ENCODE results near the gene CAMTA1. TPM values are rescaled to one million over a fixed set of nuclear protein-coding genes. Genes with fewer than 3 reads are reported as not detected.
"Not testable (repeated sequence)": the region's sequence is repeated elsewhere in the genome, so short reads cannot be mapped to it uniquely, and the experiment has no call there.

CAMTA1 gene
- total RNA-seq, 1 donor from 2014 or later: 166 TPM

GRCh38 chr1:6827630-6828165, 42.4 kb downstream of the CAMTA1 start:
- ATAC-seq (no peak), DNase-seq (no peak)
- intact Hi-C loops (cut with micrococcal nuclease): no loop called here

GRCh38 chr1:6831366-6831765, 46.1 kb downstream of the CAMTA1 start:
- no peak for ATAC-seq
- DNase-seq: no peak
- intact Hi-C loops (cut with micrococcal nuclease): no loop called here

GRCh38 chr1:6832006-6832405, 46.8 kb downstream of the CAMTA1 start:
- DNase-seq; intact Hi-C loops (cut with micrococcal nuclease): not testable (repeated sequence)
- peak; percentile 42 for ATAC-seq

GRCh38 chr1:6832531-6833188, 47.4 kb downstream of the CAMTA1 start:
- intact Hi-C loops (cut with micrococcal nuclease): no loop called here
- DNase-seq (no peak), ATAC-seq (peak; percentile 63)

GRCh38 chr1:6833804-6834203, 48.5 kb downstream of the CAMTA1 start:
- intact Hi-C loops (cut with micrococcal nuclease): no loop called here
- ATAC-seq: peak; percentile 63
- no peak for DNase-seq

GRCh38 chr1:6834366-6834765, 49.1 kb downstream of the CAMTA1 start:
- ATAC-seq (no peak), DNase-seq (no peak)
- intact Hi-C loops (cut with micrococcal nuclease): no loop called here

- ATAC-seq (no peak), DNase-seq (no peak)
- intact Hi-C loops (cut with micrococcal nuclease): no loop called here
These were observed 49.9 kb downstream of the CAMTA1 start for GRCh38 chr1:6835139-6835538.

GRCh38 chr1:6842301-6842700, 57.0 kb downstream of the CAMTA1 start:
- intact Hi-C loops (cut with micrococcal nuclease): no loop called here
- DNase-seq: no peak
- no peak for ATAC-seq

GRCh38 chr1:6845786-6846185, 60.5 kb downstream of the CAMTA1 start:
- intact Hi-C loops (cut with micrococcal nuclease); ATAC-seq; DNase-seq: not testable (repeated sequence)

GRCh38 chr1:6848816-6849215, 63.6 kb downstream of the CAMTA1 start:
- DNase-seq (no peak), ATAC-seq (no peak)
- intact Hi-C loops (cut with micrococcal nuclease): no loop called here

GRCh38 chr1:6850537-6850936, 65.3 kb downstream of the CAMTA1 start:
- intact Hi-C loops (cut with micrococcal nuclease): no loop called here
- ATAC-seq: no peak

GRCh38 chr1:6852136-6852890, 67.1 kb downstream of the CAMTA1 start:
- DNase-seq (no peak), ATAC-seq (no peak)
- intact Hi-C loops (cut with micrococcal nuclease): no loop called here

More at GRCh38 chr1:6850537-6850936, 65.3 kb downstream of the CAMTA1 start:
- no peak for DNase-seq

GRCh38 chr1:6854166-6854565, 68.9 kb downstream of the CAMTA1 start:
- DNase-seq (no peak), ATAC-seq (no peak)
- intact Hi-C loops (cut with micrococcal nuclease): no loop called here

- DNase-seq (no peak), ATAC-seq (no peak)
- intact Hi-C loops (cut with micrococcal nuclease): no loop called here
These were observed 72.6 kb downstream of the CAMTA1 start for GRCh38 chr1:6857831-6858230.

GRCh38 chr1:6858596-6858995, 73.3 kb downstream of the CAMTA1 start:
- no peak for DNase-seq
- intact Hi-C loops (cut with micrococcal nuclease): no loop called here
- no peak for ATAC-seq

- intact Hi-C loops (cut with micrococcal nuclease): no loop called here
- no peak for DNase-seq
- ATAC-seq: peak; percentile 60
These were observed 74.4 kb downstream of the CAMTA1 start for GRCh38 chr1:6859415-6860343.

- intact Hi-C loops (cut with micrococcal nuclease): no loop called here
- DNase-seq (no peak), ATAC-seq (no peak)
These were observed 75.1 kb downstream of the CAMTA1 start for GRCh38 chr1:6860401-6860800.

- intact Hi-C loops (cut with micrococcal nuclease): no loop called here
These were observed 75.9 kb downstream of the CAMTA1 start for GRCh38 chr1:6861075-6861724.

GRCh38 chr1:6862906-6863305, 77.7 kb downstream of the CAMTA1 start:
- no peak for ATAC-seq
- intact Hi-C loops (cut with micrococcal nuclease): no loop called here
- no peak for DNase-seq

More at GRCh38 chr1:6861075-6861724, 75.9 kb downstream of the CAMTA1 start:
- DNase-seq: no peak
- no peak for ATAC-seq
